Measurements from ENCODE around the gene CRYGS.

The CRYGS gene

GRCh38 chr3:186516646-186517045, 27.5 kb downstream of the CRYGS start:
- no peak overlapping the region for H3K27ac ChIP-seq
- TF ChIP-seq ZFX (IDR thresholded peaks at IDR 0.05; ENCODE audit: borderline replicate concordance): no peak
- no peak for TF ChIP-seq CTCF (IDR thresholded peaks at IDR 0.05)

GRCh38 chr3:186515125-186515524, 29.1 kb downstream of the CRYGS start:
- H3K27ac ChIP-seq: no peak overlapping the region
- TF ChIP-seq CTCF (IDR thresholded peaks at IDR 0.05) (no peak), ZFX (IDR thresholded peaks at IDR 0.05; ENCODE audit: borderline replicate concordance) (no peak)

GRCh38 chr3:186514296-186515002, 29.7 kb downstream of the CRYGS start:
- no peak for TF ChIP-seq ZFX (IDR thresholded peaks at IDR 0.05; ENCODE audit: borderline replicate concordance)
- TF ChIP-seq CTCF (IDR thresholded peaks at IDR 0.05): peak; percentile 51
- H3K27ac ChIP-seq: no peak overlapping the region

DNA sequence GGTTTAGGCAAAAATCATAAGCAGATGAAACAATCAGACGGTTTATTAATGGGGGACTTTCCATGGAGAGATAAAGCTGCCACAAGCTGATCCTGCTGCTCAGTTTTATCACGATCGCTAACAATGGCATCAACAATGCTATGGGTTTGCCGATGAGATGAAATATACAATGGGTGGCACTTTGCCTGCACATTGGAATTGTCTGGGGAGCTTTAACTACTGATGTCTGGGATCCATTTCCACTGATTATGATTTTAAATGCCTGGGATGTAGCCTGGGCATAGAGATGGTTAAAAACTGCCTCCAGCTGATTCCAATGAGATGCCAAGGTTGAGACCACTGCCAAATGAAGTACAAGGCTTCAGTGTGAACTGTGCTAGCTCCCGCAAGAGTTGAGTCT, 30.8 kb downstream of the CRYGS start:
- no peak overlapping the region for H3K27ac ChIP-seq
- TF ChIP-seq ZFX (IDR thresholded peaks at IDR 0.05; ENCODE audit: borderline replicate concordance) (no peak), CTCF (IDR thresholded peaks at IDR 0.05) (no peak)

DNA sequence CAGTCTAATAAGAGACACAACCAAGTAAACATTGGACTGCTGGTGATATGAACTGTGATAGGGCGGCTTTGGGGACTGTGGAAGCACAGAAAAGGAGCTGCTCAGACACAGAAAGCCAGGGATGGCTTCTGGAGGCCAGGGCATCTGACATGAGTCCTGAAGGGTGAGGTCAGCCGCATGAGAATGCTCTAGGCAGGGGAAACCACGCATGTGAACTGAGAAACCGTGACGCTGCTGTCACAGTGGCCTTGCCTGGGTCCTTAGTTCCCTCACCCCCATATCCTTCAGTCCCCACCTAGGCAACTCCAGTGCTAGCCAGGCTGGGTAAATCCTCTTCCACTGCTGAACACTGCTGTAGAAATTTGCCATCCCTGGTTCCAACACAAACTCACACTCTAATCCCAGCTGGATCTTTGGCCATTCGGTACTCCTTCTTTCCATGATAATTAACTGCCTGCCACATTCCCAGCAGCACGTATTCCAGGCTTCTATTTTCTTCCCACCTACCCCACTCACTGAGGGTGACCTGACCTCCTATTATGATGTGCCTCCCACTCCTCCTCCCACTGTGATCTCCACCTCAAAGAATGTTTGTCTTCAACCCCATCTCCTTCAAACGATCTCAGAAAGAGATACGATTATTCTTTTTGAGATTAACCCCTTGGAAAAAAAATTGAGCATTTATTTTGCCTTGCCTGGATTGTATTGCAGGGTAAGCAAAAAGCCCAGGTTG, 31.4 kb downstream of the CRYGS start:
- no peak for TF ChIP-seq CTCF (IDR thresholded peaks at IDR 0.05)
- TF ChIP-seq ZFX (IDR thresholded peaks at IDR 0.05; ENCODE audit: borderline replicate concordance): no peak
- no peak overlapping the region for H3K27ac ChIP-seq

- H3K27ac ChIP-seq: no peak overlapping the region
- TF ChIP-seq ZFX (IDR thresholded peaks at IDR 0.05; ENCODE audit: borderline replicate concordance) (no peak), CTCF (IDR thresholded peaks at IDR 0.05) (no peak)
Measured at GRCh38 chr3:186511702-186512101, 32.5 kb downstream of the CRYGS start.

DNA sequence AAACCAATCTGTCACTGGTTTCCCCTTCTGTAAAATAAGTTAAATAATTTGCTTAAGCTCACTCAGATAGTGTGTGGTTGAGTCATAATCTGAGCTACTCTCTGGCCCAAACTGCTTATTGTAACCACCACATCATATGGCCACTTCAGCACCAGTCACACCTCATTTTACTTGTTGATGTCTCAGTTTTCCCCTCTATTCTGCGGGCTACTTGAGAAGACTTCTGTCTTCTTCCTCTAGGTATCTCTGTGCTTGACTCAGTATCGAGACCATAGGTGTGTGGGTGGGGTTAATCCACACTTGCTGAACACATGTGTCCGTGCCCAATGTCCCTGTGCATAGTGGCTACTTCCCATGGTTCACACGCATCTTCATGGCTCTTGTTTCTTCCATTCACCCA, 32.9 kb downstream of the CRYGS start:
- H3K27ac ChIP-seq: no peak overlapping the region
- TF ChIP-seq CTCF (IDR thresholded peaks at IDR 0.05) (no peak), ZFX (IDR thresholded peaks at IDR 0.05; ENCODE audit: borderline replicate concordance) (no peak)
